NCI-H1436 treated with DMSO at 0.1 percent for 48 hours (cell line): ENCODE measurements around the gene SPATA24.
"Not testable (repeated sequence)": the region's sequence is repeated elsewhere in the genome, so short reads cannot be mapped to it uniquely, and the experiment has no call there.

Experiments used
- DNase-seq: peaks from one replicate; lab custom pipeline; 2025; lab: John Stamatoyannopoulos, UW

The SPATA24 gene

GRCh38 chr5:139416651-139417050, 12.8 kb upstream of the SPATA24 start:
- DNase-seq, result no peak

- no peak for DNase-seq
Observed at GRCh38 chr5:139415869-139416268, 12.0 kb upstream of the SPATA24 start.

DNA sequence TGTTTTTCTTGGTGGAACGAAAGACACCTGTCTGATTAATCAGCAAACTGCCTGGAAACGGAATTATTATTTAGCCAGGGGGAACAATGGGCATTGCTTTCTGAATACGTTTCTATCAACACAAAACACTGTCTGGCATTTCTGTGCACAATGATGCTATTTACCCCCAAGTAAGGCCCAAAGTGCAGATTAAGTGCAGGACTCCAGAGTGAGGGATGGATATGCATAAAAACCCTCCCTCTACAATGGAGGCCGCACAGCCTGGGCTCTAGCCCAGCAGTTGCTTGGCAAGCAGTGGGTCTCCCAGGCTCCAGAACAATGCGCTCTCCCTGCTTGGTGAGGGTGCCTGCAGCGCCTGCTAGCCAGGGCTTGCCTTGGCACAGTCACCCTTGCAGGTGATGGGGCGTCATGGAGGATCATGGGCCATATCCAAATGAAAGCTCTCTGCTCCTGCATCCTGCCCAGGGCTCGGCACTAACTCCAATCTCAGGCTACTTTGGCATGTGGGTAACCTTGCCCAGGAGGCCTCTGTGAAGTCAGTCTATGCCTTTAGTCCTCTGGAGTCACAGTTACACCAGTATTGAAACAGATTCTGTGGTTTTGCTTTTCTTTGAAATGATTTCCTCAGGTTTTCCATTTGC, 11.5 kb upstream of the SPATA24 start:
- DNase-seq, result no peak

DNA sequence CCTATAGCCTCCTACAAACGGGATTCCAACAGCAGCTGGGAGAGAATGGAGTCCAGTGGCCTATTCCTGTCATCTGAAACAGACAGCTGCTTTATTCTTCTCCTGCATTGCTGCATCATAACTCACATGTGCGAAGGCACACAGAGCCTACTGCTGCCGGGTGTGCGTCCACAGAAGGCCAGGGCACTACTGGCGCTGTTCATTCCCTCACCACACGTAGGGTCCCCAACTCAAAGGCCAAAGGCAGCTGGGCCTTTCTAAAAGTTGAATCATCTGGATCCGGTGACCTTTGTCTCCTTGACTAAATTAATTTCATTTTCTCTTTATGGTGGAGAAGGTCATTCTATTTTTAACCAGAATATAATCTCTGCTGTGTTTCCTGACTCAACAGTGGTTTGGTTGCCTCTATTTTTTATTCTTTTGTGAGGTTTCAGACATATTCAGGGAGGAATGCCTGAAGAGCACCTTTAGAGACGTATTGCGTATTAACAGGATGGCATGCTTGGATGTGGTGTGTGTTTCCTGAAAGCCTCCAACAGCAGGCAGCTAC, 10.8 kb upstream of the SPATA24 start:
- no peak for DNase-seq

DNA sequence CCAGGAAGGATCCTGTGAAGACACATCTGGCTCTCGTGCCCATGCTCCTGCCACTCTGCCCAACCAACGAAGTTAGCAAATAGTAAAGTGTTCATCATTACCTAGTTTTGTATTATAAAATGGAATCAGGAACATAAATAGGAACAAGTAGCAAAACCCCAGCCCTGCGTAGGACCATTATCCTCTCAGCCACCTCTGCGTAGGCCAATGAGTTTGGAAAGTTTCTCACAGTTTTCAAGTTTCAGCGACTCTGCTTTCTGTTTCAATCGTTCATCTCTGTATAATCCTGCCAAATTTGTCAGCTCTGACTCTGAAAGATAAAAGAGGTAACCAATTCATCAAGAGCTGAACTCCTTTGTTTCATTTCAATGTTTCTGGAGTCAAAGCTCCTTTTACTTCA, 10.1 kb upstream of the SPATA24 start:
- DNase-seq, result no peak

- DNase-seq, result no peak
Observed at GRCh38 chr5:139413153-139413552, 9.3 kb upstream of the SPATA24 start.

GRCh38 chr5:139410993-139411828, 7.3 kb upstream of the SPATA24 start:
- DNase-seq, result no peak

DNA sequence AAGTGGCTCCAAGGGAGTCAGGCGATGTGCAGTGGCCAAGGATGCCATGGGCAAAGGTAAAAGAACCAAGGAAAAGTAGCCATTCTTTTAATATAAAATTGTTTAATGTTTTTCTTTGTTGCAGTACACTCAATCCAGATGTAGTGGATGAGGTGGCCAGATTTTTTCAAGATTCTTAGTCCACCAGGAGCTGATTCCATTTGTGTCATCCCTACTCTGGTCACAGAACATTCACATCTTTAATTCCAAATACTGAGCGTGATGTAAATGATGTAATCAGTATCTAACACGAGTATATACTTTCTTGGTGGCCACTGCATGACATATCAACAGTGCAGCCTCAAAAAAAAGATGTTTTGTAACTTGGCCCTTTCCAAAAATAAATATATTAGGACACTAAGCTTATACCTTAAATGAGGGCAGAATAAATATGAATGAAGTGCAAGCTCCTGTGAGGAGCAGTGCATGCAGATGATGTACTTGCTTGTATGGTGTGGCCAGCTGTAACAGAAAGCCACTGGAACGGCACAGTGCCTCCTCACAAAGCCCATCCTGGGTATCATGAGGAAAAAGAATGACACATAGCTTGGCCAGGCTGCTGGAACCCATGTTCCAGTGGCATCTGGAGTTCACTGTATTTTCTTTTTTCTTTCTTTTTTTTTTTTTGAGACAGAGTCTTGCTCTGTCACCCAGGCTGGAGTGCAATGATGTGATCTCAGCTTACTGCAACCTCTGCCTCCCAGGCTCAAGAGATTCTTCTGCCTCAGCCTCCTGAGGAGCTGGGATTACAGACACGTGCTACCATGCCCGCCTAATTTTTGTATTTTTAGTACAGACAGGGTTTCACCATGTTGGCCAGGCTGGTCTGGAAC, 6.5 kb upstream of the SPATA24 start:
- no peak for DNase-seq

- DNase-seq, result not testable (repeated sequence)
Observed at GRCh38 chr5:139409116-139409515, 5.2 kb upstream of the SPATA24 start.

- no peak for DNase-seq
Observed at GRCh38 chr5:139408191-139408590, 4.3 kb upstream of the SPATA24 start.

DNA sequence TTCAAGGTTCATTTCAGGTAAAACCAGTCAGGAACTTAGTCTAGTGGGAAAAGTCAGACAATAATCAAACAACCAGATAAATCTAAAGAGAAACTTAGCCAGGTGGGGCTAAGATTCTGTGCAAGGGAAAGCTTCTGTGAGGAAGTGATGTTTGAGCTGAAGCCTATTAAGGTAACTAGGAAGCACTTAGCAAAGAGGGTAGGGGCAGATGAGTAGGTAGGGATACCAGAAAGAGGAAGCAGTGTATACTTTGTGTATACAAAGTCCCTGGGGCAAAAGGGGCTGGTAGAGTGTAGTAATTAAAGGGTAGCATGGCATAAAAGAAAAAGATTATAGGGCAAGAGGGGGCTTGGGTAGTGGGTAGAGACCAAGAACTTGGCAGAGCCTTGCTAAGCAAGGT, 3.6 kb upstream of the SPATA24 start:
- DNase-seq, result no peak

DNA sequence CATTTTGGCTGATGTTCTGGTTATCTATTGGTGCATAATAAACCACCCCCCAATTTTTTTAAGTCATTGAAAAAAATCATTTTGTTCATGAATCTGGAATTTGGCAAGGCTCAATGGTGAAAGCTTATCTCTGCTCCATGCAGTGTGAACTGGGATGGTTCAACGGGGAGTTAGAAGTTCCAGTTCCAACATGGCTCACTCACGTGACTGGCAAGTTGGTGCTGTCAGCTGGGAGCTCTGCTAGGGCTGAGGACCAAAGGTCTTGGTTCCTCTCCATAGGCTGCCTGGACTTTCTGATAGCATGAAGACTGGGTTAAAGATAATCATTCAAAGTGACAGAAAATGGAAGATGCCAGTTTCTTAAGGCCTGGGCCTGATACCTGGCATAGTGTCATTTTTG, 3.1 kb upstream of the SPATA24 start:
- no peak for DNase-seq

DNA sequence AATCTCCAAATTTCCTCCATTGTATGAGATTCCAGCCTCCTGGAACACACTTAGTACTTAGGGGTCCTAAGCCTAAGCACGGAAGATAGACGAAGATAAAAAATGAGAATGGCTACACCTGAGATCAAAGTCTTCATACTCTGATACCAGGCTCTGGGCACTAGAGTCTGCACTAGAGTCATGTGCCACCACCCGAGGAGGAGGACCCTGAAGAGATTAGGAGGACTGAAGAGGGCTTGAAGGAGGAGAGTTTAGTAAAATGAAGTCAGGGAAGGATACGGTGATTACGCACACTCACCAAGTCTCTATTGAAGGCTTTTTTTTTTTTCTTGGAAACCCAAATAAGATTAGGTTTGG, 573 bp upstream of the SPATA24 start:
- no peak for DNase-seq

- DNase-seq, result no peak
Observed at GRCh38 chr5:139403418-139403786, 487 bp downstream of the SPATA24 start.

- no peak for DNase-seq
Observed at GRCh38 chr5:139402561-139403158, 1.2 kb downstream of the SPATA24 start.

GRCh38 chr5:139401546-139401945, 2.3 kb downstream of the SPATA24 start:
- no peak for DNase-seq

- DNase-seq, result no peak
Observed at GRCh38 chr5:139399501-139400121, 4.3 kb downstream of the SPATA24 start.

GRCh38 chr5:139397921-139398320, 6.0 kb downstream of the SPATA24 start:
- DNase-seq, result no peak

- DNase-seq, result no peak
Observed at GRCh38 chr5:139396691-139397090, 7.2 kb downstream of the SPATA24 start.

DNA sequence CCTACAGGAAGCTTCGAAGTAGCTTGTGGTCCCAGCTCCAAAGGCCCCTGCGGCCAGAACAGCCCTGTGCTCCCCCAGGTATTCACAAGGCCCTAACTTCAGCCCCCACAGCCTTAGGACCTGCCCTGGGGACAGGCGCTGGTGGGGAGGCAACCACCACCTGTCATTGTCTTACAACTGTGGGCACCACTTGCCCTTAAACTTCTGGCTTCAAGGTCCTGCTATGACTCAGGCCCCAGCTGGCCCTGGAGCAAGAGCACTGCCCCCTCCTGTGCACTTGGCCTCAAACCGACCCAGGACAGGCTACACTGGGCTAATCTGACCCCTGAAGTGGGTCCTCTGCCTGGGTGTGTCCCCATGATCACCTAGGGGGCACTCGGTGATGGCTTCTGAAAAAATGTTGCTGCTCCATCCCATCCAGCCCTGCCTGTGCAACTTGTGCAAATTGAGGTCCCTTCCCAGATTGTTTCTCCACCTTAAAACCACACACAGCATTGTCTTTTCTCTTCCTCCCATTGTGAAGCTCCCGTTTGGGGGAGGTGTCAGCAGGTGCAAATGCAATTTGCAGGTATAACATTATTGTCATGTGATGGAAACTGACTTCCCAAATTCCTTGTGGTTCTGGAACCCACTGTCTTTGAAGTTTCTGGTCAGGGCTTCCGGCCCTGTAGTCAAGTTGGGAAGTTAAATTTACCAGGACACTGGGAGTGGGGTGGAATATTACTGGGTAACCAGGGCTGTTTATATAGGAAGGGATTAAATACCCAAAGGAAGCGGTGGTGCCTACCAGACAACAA, 7.8 kb downstream of the SPATA24 start:
- no peak for DNase-seq
